GM21786 (cell line): ENCODE results near the gene NPDC1.
"Not testable (repeated sequence)": the region's sequence is repeated elsewhere in the genome, so short reads cannot be mapped to it uniquely, and the experiment has no call there.

Experiments
- ATAC-seq: cut with Tn5 transposase; IDR thresholded peaks from one replicate; pipeline ENCODE4 v1.9.1; 2021; ENCODE audit not compliant: unreplicated experiment

Gene NPDC1

GRCh38 chr9:137075275-137075775 is 29.3 kb upstream of the NPDC1 start:
- ATAC-seq: no peak

GRCh38 chr9:137074657-137075274 is 28.8 kb upstream of the NPDC1 start:
- ATAC-seq: no peak

GRCh38 chr9:137073992-137074399 is 28.0 kb upstream of the NPDC1 start:
- no peak for ATAC-seq

GRCh38 chr9:137071282-137071681 is 25.3 kb upstream of the NPDC1 start:
- no peak for ATAC-seq

GRCh38 chr9:137070906-137071275 is 24.9 kb upstream of the NPDC1 start:
- no peak for ATAC-seq

GRCh38 chr9:137070201-137070905 is 24.4 kb upstream of the NPDC1 start, which contains the start of gene SAPCD2:
Gene SAPCD2, minus strand, starts transcription at chr9:137070557. Its CDS starts 97 bp downstream, at chr9:137070460.
- peak; percentile 73 for ATAC-seq

- no peak for ATAC-seq
These were observed 23.6 kb upstream of the NPDC1 start for GRCh38 chr9:137069508-137070091.

- ATAC-seq: no peak
These were observed 22.8 kb upstream of the NPDC1 start for GRCh38 chr9:137068539-137069507.

- ATAC-seq: no peak
These were observed 22.0 kb upstream of the NPDC1 start for GRCh38 chr9:137067860-137068538.

GRCh38 chr9:137066096-137066861 is 20.3 kb upstream of the NPDC1 start:
- no peak for ATAC-seq

GRCh38 chr9:137065336-137065967 is 19.5 kb upstream of the NPDC1 start:
- ATAC-seq: no peak

GRCh38 chr9:137064880-137065164 is 18.8 kb upstream of the NPDC1 start:
- ATAC-seq: no peak

GRCh38 chr9:137064027-137064879 is 18.3 kb upstream of the NPDC1 start:
- no peak for ATAC-seq

GRCh38 chr9:137063311-137064026 is 17.5 kb upstream of the NPDC1 start:
- no peak for ATAC-seq

GRCh38 chr9:137062798-137063197 is 16.8 kb upstream of the NPDC1 start:
- ATAC-seq: not testable (repeated sequence)

GRCh38 chr9:137062384-137062783 is 16.4 kb upstream of the NPDC1 start:
- no peak for ATAC-seq

- no peak for ATAC-seq
These were observed 12.7 kb upstream of the NPDC1 start for GRCh38 chr9:137058521-137059234.
